DOHH2 (cell line): ENCODE measurements around the gene KIAA1549.

Experiments
- H3F3A ChIP-seq: fragments of 200-600 bp; sonication (generic), shearing (Covaris generic); 2 replicates; pipeline ENCODE4 v1.6.0; 2016; ENCODE audit warnings: antibody characterized with exemption, mild to moderate bottlenecking; ENCODE audit not compliant: control insufficient read depth, insufficient read depth
- H3K27ac ChIP-seq: fragments of 200-600 bp; sonication (generic); 2 replicates; pipeline ENCODE4 v1.5.1; 2014; ENCODE audit warnings: low read depth, mild to moderate bottlenecking, low read length, moderate library complexity
- H3K27me3 ChIP-seq: fragments of 200-600 bp; sonication (generic); 2 replicates; pipeline ENCODE4 v1.6.1; 2014; ENCODE audit warnings: mild to moderate bottlenecking, low read length, mixed read lengths; ENCODE audit not compliant: control insufficient read depth
- H3K36me3 ChIP-seq: fragments of 200-600 bp; sonication (generic); 2 replicates; pipeline ENCODE4 v1.6.1; 2014; ENCODE audit warnings: mild to moderate bottlenecking, low read length, moderate library complexity, mixed read lengths; ENCODE audit not compliant: control insufficient read depth
- H3K4me1 ChIP-seq: fragments of 200-600 bp; sonication (generic); 2 replicates; pipeline ENCODE4 v1.6.1; 2014; ENCODE audit warnings: mild to moderate bottlenecking, low read length, mixed read lengths; ENCODE audit not compliant: control insufficient read depth
- H3K4me2 ChIP-seq: fragments of 200-600 bp; sonication (generic); 2 replicates; pipeline ENCODE4 v1.6.0; 2014; ENCODE audit warnings: mild to moderate bottlenecking, low read length, moderate library complexity
- H3K4me3 ChIP-seq: fragments of 200-600 bp; sonication (generic); 2 replicates; pipeline ENCODE4 v1.5.1; 2014; ENCODE audit warnings: mild to moderate bottlenecking, low read length, mixed read lengths
- H3K79me2 ChIP-seq: fragments of 200-600 bp; sonication (generic); 2 replicates; pipeline ENCODE4 v1.6.1; 2014; ENCODE audit warnings: mild to moderate bottlenecking, low read length, mixed read lengths; ENCODE audit not compliant: control insufficient read depth
- H3K9me2 ChIP-seq: fragments of 200-600 bp; sonication (generic); replicated peaks from 2 replicates; pipeline ENCODE4 v1.6.1; 2014; ENCODE audit warnings: mild to moderate bottlenecking, low read length, mixed read lengths; ENCODE audit not compliant: control insufficient read depth
- H3K9me3 ChIP-seq: fragments of 200-600 bp; sonication (generic); 2 replicates; pipeline ENCODE4 v1.6.1; 2014; ENCODE audit warnings: antibody characterized with exemption, low read length, mixed read lengths; ENCODE audit not compliant: control insufficient read depth, insufficient read depth
- H4K20me1 ChIP-seq: fragments of 200-600 bp; sonication (generic); 2 replicates; pipeline ENCODE4 v1.6.0; 2014; ENCODE audit warnings: low read depth, mild to moderate bottlenecking, antibody characterized with exemption, low read length, moderate library complexity; ENCODE audit not compliant: control insufficient read depth, insufficient read depth
- CTCF ChIP-seq: fragments of 200-600 bp; sonication (generic); IDR thresholded peaks from one replicate; pipeline ENCODE4 v1.5.1; 2014; ENCODE audit warnings: antibody characterized with exemption, mild to moderate bottlenecking, low read depth, low read length; ENCODE audit not compliant: poor library complexity, severe bottlenecking
- EZH2phosphoT487 ChIP-seq: fragments of 200-600 bp; sonication (generic); IDR thresholded peaks from 2 replicates; pipeline ENCODE4 v1.6.1; 2017; ENCODE audit warnings: borderline replicate concordance, mild to moderate bottlenecking, antibody characterized with exemption, low read length, moderate library complexity, mixed read lengths

Gene KIAA1549

GRCh38 chr7:138907201-138907847 lies 73.9 kb downstream of the KIAA1549 start:
- Histone ChIP-seq H3K4me3 (no peak overlapping the region), H3K4me1 (no peaks in the 10 kb centered on the region), H4K20me1 (no peaks in the 10 kb centered on the region), H3F3A (no peaks in the 10 kb centered on the region), H3K36me3 (no peaks in the 10 kb centered on the region), H3K9me3 (no peaks in the 10 kb centered on the region), H3K4me2 (no peak overlapping the region), H3K27ac (no peak overlapping the region), H3K9me2 (no peaks in the 10 kb centered on the region), H3K79me2 (no peaks in the 10 kb centered on the region), H3K27me3 (no peaks in the 10 kb centered on the region)
- TF ChIP-seq EZH2phosphoT487, result no peak

GRCh38 chr7:138903859-138904435 lies 77.2 kb downstream of the KIAA1549 start:
- H3K4me3 ChIP-seq, result no peak overlapping the region
- no peaks in the 10 kb centered on the region for H3K9me2 ChIP-seq
- TF ChIP-seq EZH2phosphoT487 (no peak), CTCF (no peak)
- H4K20me1 ChIP-seq, result no peaks in the 10 kb centered on the region
- H3K36me3 ChIP-seq, result no peaks in the 10 kb centered on the region
- no peak overlapping the region for H3K4me2 ChIP-seq
- H3K27me3 ChIP-seq, result peaks cover 3% of the 10 kb centered on the region; the same call in 1 of the 2 replicates
- H3K27ac ChIP-seq, result no peak overlapping the region
- H3K9me3 ChIP-seq, result no peaks in the 10 kb centered on the region
- H3K4me1 ChIP-seq, result no peaks in the 10 kb centered on the region
- H3K79me2 ChIP-seq, result no peaks in the 10 kb centered on the region
- H3F3A ChIP-seq, result no peaks in the 10 kb centered on the region

- no peaks in the 10 kb centered on the region for H4K20me1 ChIP-seq
- no peaks in the 10 kb centered on the region for H3K36me3 ChIP-seq
- no peaks in the 10 kb centered on the region for H3K4me1 ChIP-seq
- no peak overlapping the region for H3K27ac ChIP-seq
- H3K9me2 ChIP-seq, result no peaks in the 10 kb centered on the region
- TF ChIP-seq EZH2phosphoT487, result no peak
- TF ChIP-seq CTCF, result no peak
- no peak overlapping the region for H3K4me2 ChIP-seq
- no peaks in the 10 kb centered on the region for H3K79me2 ChIP-seq
- H3K27me3 ChIP-seq, result peaks cover 3% of the 10 kb centered on the region; the same call in 1 of the 2 replicates
- no peaks in the 10 kb centered on the region for H3K9me3 ChIP-seq
- H3K4me3 ChIP-seq, result no peak overlapping the region
- no peaks in the 10 kb centered on the region for H3F3A ChIP-seq
These were observed 77.9 kb downstream of the KIAA1549 start for GRCh38 chr7:138903186-138903820.

- Histone ChIP-seq H3K79me2 (no peaks in the 10 kb centered on the region), H3K36me3 (no peaks in the 10 kb centered on the region), H3K9me2 (no peaks in the 10 kb centered on the region), H3K9me3 (no peaks in the 10 kb centered on the region), H3K4me3 (no peak overlapping the region), H3K27me3 (peaks cover 3% of the 10 kb centered on the region; the same call in 1 of the 2 replicates), H3K4me1 (no peaks in the 10 kb centered on the region), H3K4me2 (no peak overlapping the region), H3F3A (no peaks in the 10 kb centered on the region), H3K27ac (no peak overlapping the region), H4K20me1 (no peaks in the 10 kb centered on the region)
- no peak for TF ChIP-seq CTCF
- TF ChIP-seq EZH2phosphoT487, result no peak
These were observed 79.0 kb downstream of the KIAA1549 start for GRCh38 chr7:138902161-138902560.
